Activated CD4-positive, alpha-beta T cell treated with anti-CD3 and anti-CD28 coated beads, Interleukin-2, amount 50 U/mL, for 24 hours (primary cell): ENCODE results near the gene LARP4.
A peak's percentile ranks its signal among the peaks of the same experiment; 100 is the strongest.
"Not testable (repeated sequence)": the region's sequence is repeated elsewhere in the genome, so short reads cannot be mapped to it uniquely, and the experiment has no call there.

Source experiments
- DNase-seq, 2 donors: peaks; one replicate each; pipeline ENCODE4 v3.0.0-alpha.2; 2020; ENCODE audit warnings: low read depth in 1 of 2, low spot score in 1 of 2

The LARP4 gene

GRCh38 chr12:50400638-50401499 is at the start of gene LARP4:
Gene LARP4 (plus strand): TSS chr12:50400885. CDS start chr12:50401011, 126 bp downstream.
- peak; percentile 75 to 89 for DNase-seq

- DNase-seq, result no peak
Measured at GRCh38 chr12:50351120-50352043, 49.3 kb upstream of the LARP4 start.

- DNase-seq, result no peak
Measured at GRCh38 chr12:50353404-50353803, 47.3 kb upstream of the LARP4 start.

- no peak for DNase-seq
Measured at GRCh38 chr12:50353869-50354593, 46.7 kb upstream of the LARP4 start.

GRCh38 chr12:50354908-50355307 is 45.8 kb upstream of the LARP4 start:
- no peak for DNase-seq

- DNase-seq, result no peak
Measured at GRCh38 chr12:50355365-50355764, 45.3 kb upstream of the LARP4 start.

GRCh38 chr12:50362671-50363070 is 38.0 kb upstream of the LARP4 start:
- DNase-seq, result no peak

GRCh38 chr12:50363141-50363540 is 37.5 kb upstream of the LARP4 start:
- DNase-seq, result no peak

GRCh38 chr12:50365709-50366406 is 34.8 kb upstream of the LARP4 start:
- DNase-seq, result no peak

GRCh38 chr12:50370672-50371071 is 30.0 kb upstream of the LARP4 start:
- DNase-seq, result not testable (repeated sequence)

- DNase-seq, result no peak
Measured at GRCh38 chr12:50375802-50376201, 24.9 kb upstream of the LARP4 start.

- no peak for DNase-seq
Measured at GRCh38 chr12:50380761-50381325, 19.8 kb upstream of the LARP4 start.

GRCh38 chr12:50387487-50387886 is 13.2 kb upstream of the LARP4 start:
- DNase-seq, result no peak

GRCh38 chr12:50387972-50388478 is 12.7 kb upstream of the LARP4 start:
- DNase-seq, result no peak

GRCh38 chr12:50388793-50389192 is 11.9 kb upstream of the LARP4 start:
- not testable (repeated sequence) for DNase-seq

- no peak for DNase-seq
Measured at GRCh38 chr12:50390316-50390741, 10.4 kb upstream of the LARP4 start.

GRCh38 chr12:50394469-50395029 is 6.1 kb upstream of the LARP4 start:
- no peak for DNase-seq

- DNase-seq, result no peak
Measured at GRCh38 chr12:50397117-50397650, 3.5 kb upstream of the LARP4 start.

GRCh38 chr12:50398931-50399330 is 1.8 kb upstream of the LARP4 start:
- no peak for DNase-seq
